GM18508 (cell line): ENCODE data around the gene ZSCAN20.

Experiments used
- ATAC-seq: cut with Tn5 transposase; IDR thresholded peaks from one replicate; pipeline ENCODE4 v1.9.1; 2021; ENCODE audit warnings: moderate number of reproducible peaks; ENCODE audit not compliant: insufficient read depth, unreplicated experiment

Gene ZSCAN20

GRCh38 chr1:33524586-33524985, 52.1 kb downstream of the ZSCAN20 start:
- no peak for ATAC-seq

GRCh38 chr1:33527934-33528333, 55.5 kb downstream of the ZSCAN20 start:
- no peak for ATAC-seq

- no peak for ATAC-seq
Measured at GRCh38 chr1:33529957-33530356, 57.5 kb downstream of the ZSCAN20 start.

GRCh38 chr1:33532250-33532649, 59.8 kb downstream of the ZSCAN20 start:
- ATAC-seq, result no peak

- no peak for ATAC-seq
Measured at GRCh38 chr1:33532936-33533335, 60.5 kb downstream of the ZSCAN20 start.

GRCh38 chr1:33535334-33535733, 62.9 kb downstream of the ZSCAN20 start:
- ATAC-seq, result no peak

- ATAC-seq, result no peak
Measured at GRCh38 chr1:33537885-33538284, 65.4 kb downstream of the ZSCAN20 start.

- no peak for ATAC-seq
Measured at GRCh38 chr1:33541966-33542365, 69.5 kb downstream of the ZSCAN20 start.
